ENCODE data around the gene STK38L.

The STK38L gene

GRCh38 chr12:27282754-27283153 is 38.7 kb downstream of the STK38L start:
- in situ Hi-C loops (cut with MboI; ENCODE audit: low sequenced_read_pairs, unreplicated experiment), result loop anchor here (25.0 kb wide), 1 partner anchor 245 kb away; no protein-coding TSS in a partner anchor
- TF ChIP-seq, protein P1, sequence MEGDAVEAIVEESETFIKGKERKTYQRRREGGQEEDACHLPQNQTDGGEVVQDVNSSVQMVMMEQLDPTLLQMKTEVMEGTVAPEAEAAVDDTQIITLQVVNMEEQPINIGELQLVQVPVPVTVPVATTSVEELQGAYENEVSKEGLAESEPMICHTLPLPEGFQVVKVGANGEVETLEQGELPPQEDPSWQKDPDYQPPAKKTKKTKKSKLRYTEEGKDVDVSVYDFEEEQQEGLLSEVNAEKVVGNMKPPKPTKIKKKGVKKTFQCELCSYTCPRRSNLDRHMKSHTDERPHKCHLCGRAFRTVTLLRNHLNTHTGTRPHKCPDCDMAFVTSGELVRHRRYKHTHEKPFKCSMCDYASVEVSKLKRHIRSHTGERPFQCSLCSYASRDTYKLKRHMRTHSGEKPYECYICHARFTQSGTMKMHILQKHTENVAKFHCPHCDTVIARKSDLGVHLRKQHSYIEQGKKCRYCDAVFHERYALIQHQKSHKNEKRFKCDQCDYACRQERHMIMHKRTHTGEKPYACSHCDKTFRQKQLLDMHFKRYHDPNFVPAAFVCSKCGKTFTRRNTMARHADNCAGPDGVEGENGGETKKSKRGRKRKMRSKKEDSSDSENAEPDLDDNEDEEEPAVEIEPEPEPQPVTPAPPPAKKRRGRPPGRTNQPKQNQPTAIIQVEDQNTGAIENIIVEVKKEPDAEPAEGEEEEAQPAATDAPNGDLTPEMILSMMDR (IDR thresholded peaks at IDR 0.05; ENCODE audit: borderline replicate concordance, control extremely low read depth, extremely low read depth, insufficient read depth, missing control alignments), result no peak
- DNase-seq (ENCODE audit: low spot score), result no peak

DNA sequence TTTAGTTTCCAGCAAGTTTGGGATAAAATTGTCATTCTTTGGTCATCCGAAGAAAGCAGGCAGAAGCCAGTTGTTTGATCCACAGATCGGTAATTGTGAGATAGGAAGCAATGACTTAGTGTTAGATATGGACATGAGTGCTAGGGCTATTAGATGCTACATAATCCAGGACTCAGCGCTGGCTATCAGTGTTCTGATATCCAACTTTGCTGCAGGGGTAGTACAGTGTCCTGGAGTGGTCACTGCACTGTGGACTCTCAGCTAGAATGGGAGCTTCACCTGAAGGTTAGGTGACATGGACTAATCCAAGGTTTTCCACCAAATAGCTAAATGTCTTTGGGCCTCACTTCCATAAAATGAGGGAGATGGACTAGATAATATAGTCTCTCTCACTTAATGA is 39.9 kb downstream of the STK38L start:
- DNase-seq (ENCODE audit: low spot score), result no peak
- TF ChIP-seq, protein P1 (IDR thresholded peaks at IDR 0.05; ENCODE audit: borderline replicate concordance, control extremely low read depth, extremely low read depth, insufficient read depth, missing control alignments), result no peak
- in situ Hi-C loops (cut with MboI; ENCODE audit: low sequenced_read_pairs, unreplicated experiment), result loop anchor here (25.0 kb wide), 1 partner anchor 247 kb away; no protein-coding TSS in a partner anchor

- DNase-seq (ENCODE audit: low spot score), result peak; percentile 44
- TF ChIP-seq, protein P1 (IDR thresholded peaks at IDR 0.05; ENCODE audit: borderline replicate concordance, control extremely low read depth, extremely low read depth, insufficient read depth, missing control alignments), result no peak
- in situ Hi-C loops (cut with MboI; ENCODE audit: low sequenced_read_pairs, unreplicated experiment), result loop anchor here (25.0 kb wide), 1 partner anchor 247 kb away; no protein-coding TSS in a partner anchor
Observed at GRCh38 chr12:27284751-27285150, 40.7 kb downstream of the STK38L start.

GRCh38 chr12:27285403-27285802 is 41.3 kb downstream of the STK38L start:
- TF ChIP-seq, protein P1 (IDR thresholded peaks at IDR 0.05; ENCODE audit: borderline replicate concordance, control extremely low read depth, extremely low read depth, insufficient read depth, missing control alignments), result no peak
- in situ Hi-C loops (cut with MboI; ENCODE audit: low sequenced_read_pairs, unreplicated experiment), result loop anchor here (25.0 kb wide), 1 partner anchor 248 kb away; no protein-coding TSS in a partner anchor
- no peak for DNase-seq (ENCODE audit: low spot score)

DNA sequence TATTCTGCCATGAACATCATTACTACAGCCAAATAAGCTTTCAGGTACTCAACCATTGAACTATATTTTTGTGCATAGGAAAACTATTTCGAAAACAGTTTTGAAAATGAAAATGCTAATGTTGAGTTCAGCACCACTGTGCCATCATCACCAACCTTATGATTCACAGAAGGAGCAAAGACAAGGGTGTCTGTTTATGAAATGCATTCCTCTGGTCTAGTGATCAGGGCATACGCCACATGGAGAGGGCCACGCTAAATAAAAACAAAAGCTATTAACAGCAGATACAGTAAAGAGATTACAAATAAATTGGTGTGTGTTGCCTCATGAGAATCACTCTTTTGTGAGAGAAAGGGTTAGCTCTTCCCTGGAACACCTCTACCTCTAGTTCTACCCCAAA is 45.3 kb downstream of the STK38L start:
- in situ Hi-C loops (cut with MboI; ENCODE audit: low sequenced_read_pairs, unreplicated experiment), result loop anchor here (25.0 kb wide), 1 partner anchor 252 kb away; no protein-coding TSS in a partner anchor
- no peak for DNase-seq (ENCODE audit: low spot score)
- TF ChIP-seq, protein P1 (IDR thresholded peaks at IDR 0.05; ENCODE audit: borderline replicate concordance, control extremely low read depth, extremely low read depth, insufficient read depth, missing control alignments), result no peak

DNA sequence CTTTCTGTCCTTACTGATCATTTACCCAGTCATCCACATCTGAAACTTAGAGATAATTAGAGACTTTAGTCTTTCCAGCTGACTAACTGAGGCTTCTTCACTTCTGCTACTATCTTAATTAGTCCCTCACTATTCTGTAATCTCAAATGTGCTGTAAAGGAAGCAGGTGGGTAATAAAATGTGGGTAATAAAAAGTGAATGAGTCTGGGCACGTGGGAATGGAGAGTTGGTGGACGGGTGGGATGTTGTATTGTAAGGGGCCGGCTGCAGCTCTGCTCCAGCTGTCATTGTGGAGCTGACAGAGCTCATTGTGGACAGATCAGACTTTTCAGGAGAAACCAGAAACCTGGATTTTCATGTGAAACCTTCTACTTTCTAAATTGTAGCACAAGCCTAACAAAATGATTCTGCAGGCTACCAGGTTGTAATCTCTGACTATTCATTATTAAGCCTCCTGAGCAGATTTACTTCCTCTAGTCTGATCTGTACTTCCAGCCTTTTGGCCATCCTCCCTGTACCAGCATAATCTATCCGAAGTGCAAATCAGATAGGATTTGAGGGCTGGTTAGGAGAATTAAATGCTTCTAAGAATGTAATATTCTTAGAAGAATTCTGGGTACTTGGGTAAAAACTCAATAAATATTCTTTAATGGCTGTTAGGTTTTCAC is 46.5 kb downstream of the STK38L start:
- no peak for DNase-seq (ENCODE audit: low spot score)
- in situ Hi-C loops (cut with MboI; ENCODE audit: low sequenced_read_pairs, unreplicated experiment), result loop anchor here (25.0 kb wide), 1 partner anchor 253 kb away; no protein-coding TSS in a partner anchor
- TF ChIP-seq, protein P1 (IDR thresholded peaks at IDR 0.05; ENCODE audit: borderline replicate concordance, control extremely low read depth, extremely low read depth, insufficient read depth, missing control alignments), result no peak
